ENCODE results near the gene ZNF614.
"Not testable (repeated sequence)": the region's sequence is repeated elsewhere in the genome, so short reads cannot be mapped to it uniquely, and the experiment has no call there.

ZNF614 gene

DNA sequence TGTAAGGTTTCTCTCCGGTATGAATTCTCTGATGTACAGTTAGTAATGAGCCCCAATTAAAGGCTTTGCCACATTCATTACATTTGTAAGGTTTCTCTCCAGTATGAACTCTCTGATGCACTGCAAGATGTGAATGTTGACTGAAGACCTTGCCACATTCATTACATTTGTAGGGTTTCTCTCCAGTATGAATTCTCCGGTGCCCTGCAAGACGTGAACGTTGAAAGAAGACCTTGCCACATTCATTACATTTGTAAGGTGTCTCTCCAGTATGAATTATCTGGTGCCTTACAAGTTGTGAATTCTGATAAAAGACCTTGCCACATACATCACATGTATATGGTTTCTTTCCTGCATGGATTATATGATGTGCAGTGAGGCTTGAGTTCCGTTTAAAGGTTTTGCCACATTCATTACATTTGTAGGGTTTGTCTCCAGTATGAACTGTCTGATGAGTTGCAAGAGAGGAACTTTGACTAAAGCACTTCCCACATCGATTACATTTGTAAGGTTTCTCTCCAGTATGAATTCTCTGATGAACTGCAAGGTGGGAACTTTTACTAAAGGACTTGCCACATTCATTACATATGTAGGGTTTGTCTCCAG, 38.2 kb upstream of the ZNF614 start:
- TF ChIP-seq SPI1 (IDR thresholded peaks at IDR 0.05; ENCODE audit: borderline replicate concordance, low read depth) (no peak), REST (IDR thresholded peaks at IDR 0.05; ENCODE audit: insufficient replicate concordance, low read depth) (no peak), GABPA (IDR thresholded peaks at IDR 0.05; ENCODE audit: low read depth) (no peak), POLR2AphosphoS5 (IDR thresholded peaks at IDR 0.05; ENCODE audit: low read depth) (no peak), CTCF (IDR thresholded peaks at IDR 0.05; ENCODE audit: insufficient read depth, low read length) (no peak)
- DNase-seq (ENCODE audit: low read depth in 1 of 2, low spot score in 1 of 2) = no peak
- no peak overlapping the region for H3K4me3 ChIP-seq (replicated peaks; ENCODE audit: insufficient read depth, low read length)
- H3K27me3 ChIP-seq (ENCODE audit: insufficient read depth, poor library complexity, severe bottlenecking) = no peaks in the 10 kb centered on the region
- H3K27ac ChIP-seq (replicated peaks) = no peak overlapping the region

- no peaks in the 10 kb centered on the region for H3K27me3 ChIP-seq (ENCODE audit: insufficient read depth, poor library complexity, severe bottlenecking)
- TF ChIP-seq CTCF (IDR thresholded peaks at IDR 0.05; ENCODE audit: insufficient read depth, low read length) (no peak), GABPA (IDR thresholded peaks at IDR 0.05; ENCODE audit: low read depth) (no peak), POLR2AphosphoS5 (IDR thresholded peaks at IDR 0.05; ENCODE audit: low read depth) (no peak), REST (IDR thresholded peaks at IDR 0.05; ENCODE audit: insufficient replicate concordance, low read depth) (no peak), SPI1 (IDR thresholded peaks at IDR 0.05; ENCODE audit: borderline replicate concordance, low read depth) (no peak)
- no peak overlapping the region for H3K4me3 ChIP-seq (replicated peaks; ENCODE audit: insufficient read depth, low read length)
- H3K27ac ChIP-seq (replicated peaks) = no peak overlapping the region
- no peak for DNase-seq (ENCODE audit: low read depth in 1 of 2, low spot score in 1 of 2)
Observed at GRCh38 chr19:52065399-52065798, 37.2 kb upstream of the ZNF614 start.

- H3K27me3 ChIP-seq (ENCODE audit: insufficient read depth, poor library complexity, severe bottlenecking); H3K27ac ChIP-seq (replicated peaks); H3K4me3 ChIP-seq (replicated peaks; ENCODE audit: insufficient read depth, low read length); DNase-seq (ENCODE audit: low read depth in 1 of 2, low spot score in 1 of 2): not testable (repeated sequence)
Observed at GRCh38 chr19:52056480-52056879, 28.3 kb upstream of the ZNF614 start.

DNA sequence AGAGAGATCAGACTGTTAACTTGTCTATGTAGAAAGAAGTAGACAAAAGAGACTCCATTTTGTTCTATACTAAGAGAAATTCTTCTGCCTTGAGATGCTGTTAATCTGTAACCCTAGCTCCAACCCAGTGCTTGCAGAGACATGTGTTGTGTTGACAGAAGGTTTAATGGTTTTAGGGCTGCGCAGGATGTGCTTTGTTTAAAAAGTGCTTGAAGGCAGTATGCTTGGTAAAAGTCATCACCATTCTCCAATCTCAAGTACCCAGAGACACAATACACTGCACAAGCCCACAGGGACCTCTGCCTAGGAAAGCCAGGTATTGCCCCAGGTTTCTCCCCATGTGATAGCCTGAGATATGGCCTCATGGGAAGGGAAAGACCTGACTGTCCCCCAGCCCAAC, 23.6 kb upstream of the ZNF614 start:
- DNase-seq (ENCODE audit: low read depth in 1 of 2, low spot score in 1 of 2); H3K4me3 ChIP-seq (replicated peaks; ENCODE audit: insufficient read depth, low read length); H3K27me3 ChIP-seq (ENCODE audit: insufficient read depth, poor library complexity, severe bottlenecking); H3K27ac ChIP-seq (replicated peaks): not testable (repeated sequence)
